ENCODE results near the gene ADGRL3.

The ADGRL3 gene

DNA sequence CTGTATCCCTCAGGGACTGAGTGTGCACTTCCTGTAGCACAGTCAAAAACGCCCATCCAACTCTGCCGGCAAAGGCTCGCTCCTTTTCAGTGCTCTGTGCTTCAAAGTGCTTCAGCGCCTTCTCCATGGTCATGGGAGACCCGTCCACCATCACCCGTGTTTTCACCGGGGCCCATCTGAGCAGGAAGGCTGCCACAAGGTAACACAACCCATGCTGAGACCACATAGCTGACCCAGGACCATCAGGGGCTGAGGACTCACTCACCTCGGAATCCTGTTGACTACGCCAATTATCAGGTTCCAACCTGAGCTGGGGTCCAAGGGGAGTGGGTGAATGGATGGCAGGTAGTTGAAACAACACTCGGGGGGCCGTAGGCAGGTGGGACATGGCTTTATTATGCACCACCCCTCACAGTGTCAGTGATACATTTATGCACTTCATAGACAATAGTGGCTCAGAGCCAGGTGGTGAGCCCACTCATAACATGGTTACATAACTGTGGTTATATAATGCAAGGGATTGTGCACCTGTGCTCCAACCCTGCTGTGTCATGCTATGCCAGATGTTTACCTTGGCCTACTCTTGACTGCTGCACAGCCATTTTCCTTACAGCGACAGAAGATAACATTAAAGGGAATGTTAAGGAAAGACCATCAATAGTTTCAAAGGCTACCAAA lies 227.8 kb downstream of the ADGRL3 start:
- no peak overlapping the region for H3K9ac ChIP-seq (ENCODE audit: low read length)
- TF ChIP-seq, protein P1, sequence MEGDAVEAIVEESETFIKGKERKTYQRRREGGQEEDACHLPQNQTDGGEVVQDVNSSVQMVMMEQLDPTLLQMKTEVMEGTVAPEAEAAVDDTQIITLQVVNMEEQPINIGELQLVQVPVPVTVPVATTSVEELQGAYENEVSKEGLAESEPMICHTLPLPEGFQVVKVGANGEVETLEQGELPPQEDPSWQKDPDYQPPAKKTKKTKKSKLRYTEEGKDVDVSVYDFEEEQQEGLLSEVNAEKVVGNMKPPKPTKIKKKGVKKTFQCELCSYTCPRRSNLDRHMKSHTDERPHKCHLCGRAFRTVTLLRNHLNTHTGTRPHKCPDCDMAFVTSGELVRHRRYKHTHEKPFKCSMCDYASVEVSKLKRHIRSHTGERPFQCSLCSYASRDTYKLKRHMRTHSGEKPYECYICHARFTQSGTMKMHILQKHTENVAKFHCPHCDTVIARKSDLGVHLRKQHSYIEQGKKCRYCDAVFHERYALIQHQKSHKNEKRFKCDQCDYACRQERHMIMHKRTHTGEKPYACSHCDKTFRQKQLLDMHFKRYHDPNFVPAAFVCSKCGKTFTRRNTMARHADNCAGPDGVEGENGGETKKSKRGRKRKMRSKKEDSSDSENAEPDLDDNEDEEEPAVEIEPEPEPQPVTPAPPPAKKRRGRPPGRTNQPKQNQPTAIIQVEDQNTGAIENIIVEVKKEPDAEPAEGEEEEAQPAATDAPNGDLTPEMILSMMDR (IDR thresholded peaks at IDR 0.05; ENCODE audit: low read length) = no peak
- no peak for TF ChIP-seq EZH2 (IDR thresholded peaks at IDR 0.05; ENCODE audit: borderline replicate concordance, low read length)
- H3K9me3 ChIP-seq (ENCODE audit: low read length) = no peaks in the 10 kb centered on the region
- no peaks in the 10 kb centered on the region for H3K9me2 ChIP-seq (ENCODE audit: low read depth, low read length)
- no peaks in the 10 kb centered on the region for H3F3A ChIP-seq (ENCODE audit: insufficient read depth, low read length)
- H3K79me2 ChIP-seq (ENCODE audit: insufficient read depth, low read length) = no peaks in the 10 kb centered on the region
- no peaks in the 10 kb centered on the region for H3K4me1 ChIP-seq (ENCODE audit: insufficient read depth, low read length, severe bottlenecking)
- H3K27me3 ChIP-seq (ENCODE audit: insufficient read depth, low read length) = no peaks in the 10 kb centered on the region
- no peaks in the 10 kb centered on the region for H3K36me3 ChIP-seq (ENCODE audit: insufficient read depth, low read length)
- H3K4me3 ChIP-seq (ENCODE audit: low read depth, low read length, poor library complexity, severe bottlenecking) = no peak overlapping the region
- no peaks in the 10 kb centered on the region for H4K20me1 ChIP-seq (ENCODE audit: insufficient read depth, low read length)
- no peak overlapping the region for H2AFZ ChIP-seq (ENCODE audit: low read length)
- H3K27ac ChIP-seq (ENCODE audit: low read depth, low read length, poor library complexity, severe bottlenecking) = no peak overlapping the region
- no peak overlapping the region for H3K4me2 ChIP-seq (ENCODE audit: low read length)

DNA sequence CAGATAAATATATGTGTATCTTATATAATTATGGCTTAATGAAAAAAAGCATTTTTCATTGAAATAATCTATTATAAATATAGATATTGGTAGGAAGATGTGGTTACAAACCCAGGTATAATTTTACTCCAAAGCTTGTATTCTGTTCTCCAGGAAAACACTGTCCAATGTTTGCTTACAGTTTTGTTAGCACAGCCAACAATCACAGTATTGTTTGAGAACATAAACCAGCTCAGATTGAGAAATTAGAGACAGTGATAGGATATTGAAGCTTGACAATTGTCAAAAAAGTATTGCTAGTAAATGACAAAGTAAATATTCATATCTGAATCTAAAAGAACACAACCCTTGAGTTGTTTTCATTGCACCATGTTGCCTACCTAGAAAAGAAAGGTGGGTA lies 228.8 kb downstream of the ADGRL3 start:
- no peak overlapping the region for H3K4me2 ChIP-seq (ENCODE audit: low read length)
- no peak overlapping the region for H3K4me3 ChIP-seq (ENCODE audit: low read depth, low read length, poor library complexity, severe bottlenecking)
- H3K9me2 ChIP-seq (ENCODE audit: low read depth, low read length) = no peaks in the 10 kb centered on the region
- H3K9me3 ChIP-seq (ENCODE audit: low read length) = no peaks in the 10 kb centered on the region
- no peaks in the 10 kb centered on the region for H3K27me3 ChIP-seq (ENCODE audit: insufficient read depth, low read length)
- no peaks in the 10 kb centered on the region for H4K20me1 ChIP-seq (ENCODE audit: insufficient read depth, low read length)
- no peaks in the 10 kb centered on the region for H3K4me1 ChIP-seq (ENCODE audit: insufficient read depth, low read length, severe bottlenecking)
- no peak for TF ChIP-seq EZH2 (IDR thresholded peaks at IDR 0.05; ENCODE audit: borderline replicate concordance, low read length)
- TF ChIP-seq, protein P1 (IDR thresholded peaks at IDR 0.05; ENCODE audit: low read length) = no peak
- H3K9ac ChIP-seq (ENCODE audit: low read length) = no peak overlapping the region
- no peaks in the 10 kb centered on the region for H3K79me2 ChIP-seq (ENCODE audit: insufficient read depth, low read length)
- no peak overlapping the region for H3K27ac ChIP-seq (ENCODE audit: low read depth, low read length, poor library complexity, severe bottlenecking)
- no peaks in the 10 kb centered on the region for H3F3A ChIP-seq (ENCODE audit: insufficient read depth, low read length)
- no peaks in the 10 kb centered on the region for H3K36me3 ChIP-seq (ENCODE audit: insufficient read depth, low read length)
- H2AFZ ChIP-seq (ENCODE audit: low read length) = no peak overlapping the region

DNA sequence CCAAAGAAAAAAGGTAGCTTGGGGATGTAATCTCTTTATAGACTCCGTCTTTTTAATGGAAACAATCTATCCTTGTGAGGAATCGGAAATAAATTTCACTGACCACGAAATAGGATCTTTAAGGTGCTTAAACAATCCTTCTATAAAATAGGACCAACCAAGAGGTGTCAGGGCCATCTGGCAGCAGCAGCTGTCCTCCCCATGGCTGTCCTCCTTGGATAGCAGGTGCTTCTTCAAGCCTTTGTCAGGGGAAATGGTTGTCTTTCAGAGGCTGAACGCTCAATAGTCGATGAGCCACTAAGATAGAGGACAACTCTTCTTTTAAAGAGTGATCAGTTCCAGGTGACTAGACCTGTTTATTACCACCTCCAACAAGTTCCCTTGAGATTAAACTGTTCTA lies 231.0 kb downstream of the ADGRL3 start:
- no peak overlapping the region for H3K9ac ChIP-seq (ENCODE audit: low read length)
- H4K20me1 ChIP-seq (ENCODE audit: insufficient read depth, low read length) = no peaks in the 10 kb centered on the region
- H3K27ac ChIP-seq (ENCODE audit: low read depth, low read length, poor library complexity, severe bottlenecking) = no peak overlapping the region
- no peak overlapping the region for H3K4me3 ChIP-seq (ENCODE audit: low read depth, low read length, poor library complexity, severe bottlenecking)
- H2AFZ ChIP-seq (ENCODE audit: low read length) = no peak overlapping the region
- H3K9me3 ChIP-seq (ENCODE audit: low read length) = no peaks in the 10 kb centered on the region
- H3K79me2 ChIP-seq (ENCODE audit: insufficient read depth, low read length) = no peaks in the 10 kb centered on the region
- H3F3A ChIP-seq (ENCODE audit: insufficient read depth, low read length) = no peaks in the 10 kb centered on the region
- H3K27me3 ChIP-seq (ENCODE audit: insufficient read depth, low read length) = no peaks in the 10 kb centered on the region
- H3K4me2 ChIP-seq (ENCODE audit: low read length) = no peak overlapping the region
- no peaks in the 10 kb centered on the region for H3K4me1 ChIP-seq (ENCODE audit: insufficient read depth, low read length, severe bottlenecking)
- H3K36me3 ChIP-seq (ENCODE audit: insufficient read depth, low read length) = no peaks in the 10 kb centered on the region
- no peaks in the 10 kb centered on the region for H3K9me2 ChIP-seq (ENCODE audit: low read depth, low read length)
- TF ChIP-seq, protein P1 (IDR thresholded peaks at IDR 0.05; ENCODE audit: low read length) = no peak
- no peak for TF ChIP-seq EZH2 (IDR thresholded peaks at IDR 0.05; ENCODE audit: borderline replicate concordance, low read length)

Data from OCI-LY1 (cell line).